ENCODE data around the gene LHFPL5.

Gene LHFPL5

GRCh38 chr6:35809809-35810208 lies 4.7 kb downstream of the LHFPL5 start:
- no peak for DNase-seq (ENCODE audit: low spot score)
- no peak for TF ChIP-seq CTCF (IDR thresholded peaks at IDR 0.05; ENCODE audit: extremely low read depth, missing control alignments)

GRCh38 chr6:35810971-35811698 lies 6.0 kb downstream of the LHFPL5 start:
- no peak for TF ChIP-seq CTCF (IDR thresholded peaks at IDR 0.05; ENCODE audit: extremely low read depth, missing control alignments)

GRCh38 chr6:35811699-35811995 lies 6.5 kb downstream of the LHFPL5 start:
- no peak for DNase-seq (ENCODE audit: low spot score)
- TF ChIP-seq CTCF (IDR thresholded peaks at IDR 0.05; ENCODE audit: extremely low read depth, missing control alignments): no peak

More at GRCh38 chr6:35810971-35811698, 6.0 kb downstream of the LHFPL5 start:
- no peak for DNase-seq (ENCODE audit: low spot score)

GRCh38 chr6:35817515-35817914 lies 12.4 kb downstream of the LHFPL5 start:
- no peak for DNase-seq (ENCODE audit: low spot score)
- TF ChIP-seq CTCF (IDR thresholded peaks at IDR 0.05; ENCODE audit: extremely low read depth, missing control alignments): no peak

- no peak for DNase-seq (ENCODE audit: low spot score)
- no peak for TF ChIP-seq CTCF (IDR thresholded peaks at IDR 0.05; ENCODE audit: extremely low read depth, missing control alignments)
These were observed 18.4 kb downstream of the LHFPL5 start for GRCh38 chr6:35823601-35824000.

- TF ChIP-seq CTCF (IDR thresholded peaks at IDR 0.05; ENCODE audit: extremely low read depth, missing control alignments): no peak
- no peak for DNase-seq (ENCODE audit: low spot score)
These were observed 19.5 kb downstream of the LHFPL5 start for GRCh38 chr6:35824552-35825192.

DNA sequence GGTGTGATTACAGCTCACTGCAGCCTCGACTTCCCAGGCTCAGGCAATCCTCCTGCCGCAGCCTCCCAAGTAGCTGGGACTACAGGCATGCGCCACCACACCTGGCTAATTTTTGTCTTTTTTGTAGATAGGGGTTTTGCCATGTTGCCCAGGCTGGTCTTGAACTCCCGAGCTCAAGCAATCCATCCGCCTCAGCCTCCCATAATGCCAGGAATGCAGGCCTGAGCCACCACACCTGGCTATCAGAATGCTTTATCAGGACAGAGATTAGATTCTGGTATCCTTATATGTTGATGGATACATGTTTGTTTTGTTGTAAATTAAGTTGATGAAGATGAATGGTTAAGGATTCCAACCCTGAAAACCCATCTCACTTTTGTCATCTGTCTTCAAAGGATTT lies 24.2 kb downstream of the LHFPL5 start:
- DNase-seq (ENCODE audit: low spot score): no peak
- TF ChIP-seq CTCF (IDR thresholded peaks at IDR 0.05; ENCODE audit: extremely low read depth, missing control alignments): no peak
